Calu3 (cell line): ENCODE measurements around the gene L1TD1. TPM values are rescaled to one million over a fixed set of nuclear protein-coding genes. Genes with fewer than 3 reads are reported as not detected.
"Not testable (repeated sequence)": the region's sequence is repeated elsewhere in the genome, so short reads cannot be mapped to it uniquely, and the experiment has no call there.

Source experiments
- BruUV-seq: library from RNA; stranded (reverse); fragments of 400-500 nt; replicated peaks from 2 replicates; lab custom pipeline; 2021; lab: Mats Ljungman, UMichigan
- CTCF ChIA-PET: fragments of 300-600 bp; sonication (Branson Sonifier 250); formaldehyde crosslinking; loops from one replicate; lab custom pipeline; 2022; ENCODE audit warnings: antibody characterized with exemption; lab: Charles Lee
- DNase-seq: peaks from one replicate; pipeline ENCODE4 v3.0.0; 2022
- H3K27ac Mint-ChIP-seq: one replicate; pipeline ENCODE4 v1.8.0; 2022; ENCODE audit warnings: mixed read lengths; ENCODE audit not compliant: unreplicated experiment
- H3K27me3 Mint-ChIP-seq: one replicate; pipeline ENCODE4 v1.8.0; 2022; ENCODE audit warnings: mixed read lengths; ENCODE audit not compliant: unreplicated experiment
- H3K36me3 Mint-ChIP-seq: one replicate; pipeline ENCODE4 v1.8.0; 2022; ENCODE audit warnings: mild to moderate bottlenecking, moderate library complexity, mixed read lengths; ENCODE audit not compliant: insufficient read depth, unreplicated experiment
- H3K4me1 Mint-ChIP-seq: one replicate; pipeline ENCODE4 v1.8.0; 2022; ENCODE audit warnings: mild to moderate bottlenecking, low read depth, mixed read lengths; ENCODE audit not compliant: unreplicated experiment
- H3K4me3 Mint-ChIP-seq: one replicate; pipeline ENCODE4 v1.8.0; 2022; ENCODE audit warnings: mild to moderate bottlenecking, low read depth, moderate library complexity, mixed read lengths; ENCODE audit not compliant: unreplicated experiment
- H3K9me3 Mint-ChIP-seq: one replicate; pipeline ENCODE4 v1.8.0; 2022; ENCODE audit warnings: low read depth, mixed read lengths; ENCODE audit not compliant: unreplicated experiment
- intact Hi-C: fragments of 100-400 bp; cut with micrococcal nuclease; formaldehyde crosslinking; loops from one replicate; pipeline ENCODE4 v1.10.0; 2022; ENCODE audit not compliant: unreplicated experiment
- total RNA-seq: library from RNA; stranded (reverse); gene quantifications from 2 replicates; pipeline ENCODE4 v1.2.3, GENCODE V29; 2022
- TF ChIP-seq, protein P1 (sequence below): fragments of 200-600 bp; IDR thresholded peaks from one replicate; pipeline ENCODE4 v1.8.0; 2022; ENCODE audit warnings: antibody characterized with exemption; ENCODE audit not compliant: unreplicated experiment

Gene L1TD1
- total RNA-seq, 1 experiment from 2014 or later: not detected

DNA sequence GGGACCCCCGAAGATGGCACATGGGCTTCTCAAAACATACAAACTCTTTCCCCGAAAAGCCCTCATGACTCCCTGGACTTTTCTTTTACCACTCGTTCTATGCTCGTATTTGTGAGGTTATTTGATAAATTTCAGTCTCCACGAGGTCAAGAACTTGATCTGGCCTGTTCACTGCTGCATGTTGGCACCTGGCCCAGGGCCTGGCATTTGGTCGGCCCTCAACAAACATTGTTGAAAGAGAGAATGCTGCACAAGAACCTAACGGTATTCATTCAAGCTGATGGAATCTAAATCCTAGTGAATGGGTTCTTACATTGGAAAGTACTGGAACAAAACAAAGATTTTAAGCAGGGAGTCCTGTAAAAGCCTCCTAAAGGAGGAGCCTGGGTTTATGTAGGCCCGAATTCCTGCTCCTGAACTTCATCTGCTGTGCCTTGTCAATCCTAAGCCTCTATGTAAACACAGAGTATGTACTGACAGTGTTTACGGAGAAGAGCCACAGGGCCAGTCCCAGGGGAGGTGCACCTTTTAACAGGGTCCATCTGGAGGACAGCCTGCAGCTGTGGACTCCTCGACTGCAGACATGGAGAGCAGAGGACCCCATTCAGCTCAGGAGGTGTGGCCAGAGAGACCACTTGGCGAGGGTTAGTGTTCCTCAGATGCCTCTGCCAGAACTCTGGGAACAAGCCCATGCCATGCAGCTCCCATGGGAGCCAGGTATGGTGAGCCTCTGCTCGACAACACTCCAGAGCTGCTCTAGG lies 46.9 kb downstream of the L1TD1 start:
- intact Hi-C loops: no loop called here
- no TSS peak for BruUV-seq
- no peaks in the 10 kb centered on the region for H3K36me3 Mint-ChIP-seq
- DNase-seq: peak; percentile 45
- H3K4me1 Mint-ChIP-seq: peaks cover 12% of the 10 kb centered on the region
- no peak overlapping the region for H3K4me3 Mint-ChIP-seq
- H3K9me3 Mint-ChIP-seq: no peaks in the 10 kb centered on the region
- TF ChIP-seq, protein P1, sequence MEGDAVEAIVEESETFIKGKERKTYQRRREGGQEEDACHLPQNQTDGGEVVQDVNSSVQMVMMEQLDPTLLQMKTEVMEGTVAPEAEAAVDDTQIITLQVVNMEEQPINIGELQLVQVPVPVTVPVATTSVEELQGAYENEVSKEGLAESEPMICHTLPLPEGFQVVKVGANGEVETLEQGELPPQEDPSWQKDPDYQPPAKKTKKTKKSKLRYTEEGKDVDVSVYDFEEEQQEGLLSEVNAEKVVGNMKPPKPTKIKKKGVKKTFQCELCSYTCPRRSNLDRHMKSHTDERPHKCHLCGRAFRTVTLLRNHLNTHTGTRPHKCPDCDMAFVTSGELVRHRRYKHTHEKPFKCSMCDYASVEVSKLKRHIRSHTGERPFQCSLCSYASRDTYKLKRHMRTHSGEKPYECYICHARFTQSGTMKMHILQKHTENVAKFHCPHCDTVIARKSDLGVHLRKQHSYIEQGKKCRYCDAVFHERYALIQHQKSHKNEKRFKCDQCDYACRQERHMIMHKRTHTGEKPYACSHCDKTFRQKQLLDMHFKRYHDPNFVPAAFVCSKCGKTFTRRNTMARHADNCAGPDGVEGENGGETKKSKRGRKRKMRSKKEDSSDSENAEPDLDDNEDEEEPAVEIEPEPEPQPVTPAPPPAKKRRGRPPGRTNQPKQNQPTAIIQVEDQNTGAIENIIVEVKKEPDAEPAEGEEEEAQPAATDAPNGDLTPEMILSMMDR: no peak
- H3K27ac Mint-ChIP-seq: no peak overlapping the region
- peaks cover 41% of the 10 kb centered on the region for H3K27me3 Mint-ChIP-seq
- CTCF ChIA-PET: no interaction called here

GRCh38 chr1:62244380-62244779 lies 49.7 kb downstream of the L1TD1 start:
- H3K9me3 Mint-ChIP-seq, H3K4me3 Mint-ChIP-seq, BruUV-seq, H3K27ac Mint-ChIP-seq, H3K36me3 Mint-ChIP-seq, DNase-seq, intact Hi-C loops, CTCF ChIA-PET: not testable (repeated sequence)
- H3K27me3 Mint-ChIP-seq: peaks cover 59% of the 10 kb centered on the region
- H3K4me1 Mint-ChIP-seq: peaks cover 12% of the 10 kb centered on the region

DNA sequence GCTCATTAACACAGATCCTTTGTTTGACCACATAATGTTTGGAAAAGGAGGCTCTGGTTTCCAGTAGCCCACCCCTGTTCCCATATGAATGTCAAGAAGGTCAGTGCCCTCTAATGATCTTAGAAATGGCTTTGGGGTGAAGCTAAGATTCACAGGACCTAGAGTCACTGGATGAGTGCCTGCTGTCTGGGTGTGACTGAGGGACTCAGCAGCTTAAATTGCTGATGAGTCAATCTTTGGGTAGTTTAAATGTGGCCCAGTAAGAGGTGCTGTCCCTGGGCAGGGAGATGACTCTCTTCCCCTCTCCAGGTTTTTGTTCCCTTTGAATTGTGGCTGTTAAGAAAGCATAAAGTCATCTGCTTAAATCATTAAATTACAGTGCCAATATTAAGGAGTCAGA lies 50.6 kb downstream of the L1TD1 start:
- Mint-ChIP-seq H3K4me1 (peaks cover 12% of the 10 kb centered on the region), H3K36me3 (no peaks in the 10 kb centered on the region), H3K9me3 (no peaks in the 10 kb centered on the region), H3K27ac (no peak overlapping the region), H3K4me3 (no peak overlapping the region), H3K27me3 (peaks cover 62% of the 10 kb centered on the region)
- intact Hi-C loops: no loop called here
- CTCF ChIA-PET: no interaction called here
- no peak for DNase-seq
- TF ChIP-seq, protein P1: no peak
- no TSS peak for BruUV-seq

DNA sequence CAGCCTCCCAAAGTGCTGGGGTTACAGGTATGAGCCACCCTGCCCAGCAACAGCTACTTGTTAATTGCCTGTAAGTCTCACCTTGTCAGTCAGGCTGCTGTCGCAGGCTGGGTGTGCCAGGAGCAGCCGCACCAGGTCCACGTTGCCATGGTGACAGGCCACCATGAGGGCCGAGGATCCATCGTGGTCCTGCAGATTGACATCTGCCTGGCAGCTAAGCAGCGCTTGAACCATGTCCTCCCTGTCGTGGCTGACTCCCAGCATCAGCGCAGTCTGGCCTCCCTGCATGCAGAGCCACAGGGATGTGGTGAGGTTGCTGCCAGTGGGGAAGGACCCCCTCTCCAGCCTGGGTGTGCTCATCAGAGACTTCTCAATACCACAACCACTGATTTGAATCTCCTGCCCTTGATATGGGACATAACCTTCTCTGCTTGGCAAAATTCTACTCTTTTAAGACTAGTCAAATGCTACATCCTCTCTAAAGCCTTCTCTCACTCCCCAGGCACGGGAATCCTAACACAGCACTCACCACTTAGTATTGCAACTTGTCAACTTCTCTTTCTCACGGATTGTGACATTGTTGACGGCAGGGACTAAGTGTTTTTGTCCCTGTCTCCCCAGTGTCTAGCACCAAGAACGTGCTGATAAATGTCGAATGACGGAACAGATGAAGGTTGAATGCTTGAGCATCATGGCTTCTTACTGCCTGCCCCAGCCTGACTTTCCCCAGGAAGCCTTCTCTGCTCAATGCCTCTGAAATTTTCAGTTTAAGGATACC lies 52.9 kb downstream of the L1TD1 start:
- CTCF ChIA-PET: no interaction called here

More for the DNA sequence above, 52.9 kb downstream of the L1TD1 start:
- intact Hi-C loops: no loop called here
- peaks cover 73% of the 10 kb centered on the region for H3K27me3 Mint-ChIP-seq
- no peaks in the 10 kb centered on the region for H3K36me3 Mint-ChIP-seq
- no peak overlapping the region for H3K4me3 Mint-ChIP-seq
- no TSS peak for BruUV-seq
- DNase-seq: peak; percentile 15
- TF ChIP-seq, protein P1: no peak
- H3K27ac Mint-ChIP-seq: no peak overlapping the region
- H3K4me1 Mint-ChIP-seq: no peaks in the 10 kb centered on the region
- H3K9me3 Mint-ChIP-seq: no peaks in the 10 kb centered on the region
